ENCODE data around the gene ADGRG6. TPM values are rescaled to one million over a fixed set of nuclear protein-coding genes. Genes with fewer than 3 reads are reported as not detected.

The ADGRG6 gene
- 1 to 10 TPM; 1.6 TPM for total RNA-seq

DNA sequence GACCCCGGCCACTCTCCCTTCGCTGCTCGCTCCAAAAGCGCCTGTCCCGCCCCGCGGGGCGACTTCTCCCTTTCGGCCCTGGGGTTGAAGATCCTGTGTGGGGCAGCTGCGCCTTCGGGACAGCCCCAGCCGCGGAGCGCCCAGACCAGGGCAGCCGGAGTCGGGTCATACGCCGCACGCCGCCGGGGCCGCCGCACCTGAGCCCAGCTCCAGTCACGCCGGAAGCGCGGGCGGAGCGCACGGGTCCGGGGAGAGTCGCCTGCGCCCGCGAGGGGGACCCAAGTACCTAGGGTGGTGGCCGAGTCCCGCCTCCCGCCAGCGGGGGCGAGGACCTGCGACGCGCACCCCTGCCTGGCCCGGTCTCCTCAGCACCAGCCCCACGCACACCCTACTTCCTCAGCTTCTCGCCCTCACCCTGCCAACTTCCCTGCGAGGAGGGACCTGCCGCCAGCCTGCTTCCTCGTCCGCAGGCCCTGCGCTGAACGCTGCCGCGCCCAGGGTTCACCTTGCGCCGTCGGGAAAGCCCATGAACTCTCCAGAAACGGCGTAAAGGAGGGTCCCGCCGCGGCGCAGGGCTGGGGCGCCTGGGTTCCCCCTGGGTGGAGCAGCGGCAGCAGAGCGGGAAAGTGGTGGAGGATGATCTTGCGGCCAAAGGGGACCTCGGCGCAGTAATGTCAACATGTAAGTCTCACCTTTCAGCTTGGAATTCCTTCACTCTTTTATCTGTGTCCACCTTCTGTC lies at the start of gene ADGRG6:
Gene ADGRG6, plus strand, starts transcription at position 357 of the 741 bp plus-strand sequence. Its CDS starts 323 bp downstream, at position 680.
- no peaks in the 10 kb centered on the region for H3K9me3 Mint-ChIP-seq (ENCODE audit: insufficient read depth)
- peak within 1 kb of the TSS; percentile 79 for H3K4me3 Mint-ChIP-seq
- H3K27me3 Mint-ChIP-seq (ENCODE audit: low read depth) = peaks cover 32% of the 10 kb centered on the region
- ChIA-PET POLR2A (interaction anchor here (0.7 kb wide), 1 partner anchor 656 kb away, joined by 3 read pairs; no protein-coding TSS in a partner anchor), CTCF (interaction anchor here (0.6 to 1.1 kb wide), 5 partner anchors 22 to 95 kb away, joined by 3 to 4 read pairs (median 3); no protein-coding TSS in a partner anchor)
- no peaks in the 10 kb centered on the region for H3K36me3 Mint-ChIP-seq (ENCODE audit: low read depth)
- peaks cover 10% of the 10 kb centered on the region for H3K4me1 Mint-ChIP-seq (ENCODE audit: low read depth)
- H3K27ac Mint-ChIP-seq = peak within 1 kb of the TSS; percentile 54
- ATAC-seq (peak; percentile 94), DNase-seq (peak; percentile 59)

DNA sequence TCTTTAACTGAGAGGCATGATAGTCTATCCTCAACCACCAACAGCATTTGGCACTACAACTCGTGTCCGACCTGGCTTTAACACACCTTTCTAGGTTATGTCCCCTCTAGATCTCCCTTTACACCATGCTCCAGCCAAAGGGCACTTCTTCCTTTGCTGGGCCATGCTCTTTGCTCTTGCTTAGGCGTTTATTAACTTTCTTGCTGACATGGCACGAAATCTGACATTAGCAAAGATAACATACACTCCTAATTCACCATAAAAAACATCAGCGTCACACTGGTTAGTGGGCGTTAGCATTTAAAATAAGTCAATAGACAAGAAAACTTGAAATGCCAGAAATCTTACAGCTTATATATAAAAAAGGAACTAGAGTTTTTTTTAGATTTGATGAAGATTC lies 47.3 kb upstream of the ADGRG6 start:
- no peaks in the 10 kb centered on the region for H3K4me1 Mint-ChIP-seq (ENCODE audit: low read depth)
- no peaks in the 10 kb centered on the region for H3K9me3 Mint-ChIP-seq (ENCODE audit: insufficient read depth)
- POLR2A ChIA-PET = no interaction called here
- DNase-seq (no peak), ATAC-seq (no peak)
- H3K27ac Mint-ChIP-seq = no peak overlapping the region
- H3K36me3 Mint-ChIP-seq (ENCODE audit: low read depth) = no peaks in the 10 kb centered on the region
- H3K4me3 Mint-ChIP-seq = no peak overlapping the region
- no peaks in the 10 kb centered on the region for H3K27me3 Mint-ChIP-seq (ENCODE audit: low read depth)
- CTCF ChIA-PET = no interaction called here

DNA sequence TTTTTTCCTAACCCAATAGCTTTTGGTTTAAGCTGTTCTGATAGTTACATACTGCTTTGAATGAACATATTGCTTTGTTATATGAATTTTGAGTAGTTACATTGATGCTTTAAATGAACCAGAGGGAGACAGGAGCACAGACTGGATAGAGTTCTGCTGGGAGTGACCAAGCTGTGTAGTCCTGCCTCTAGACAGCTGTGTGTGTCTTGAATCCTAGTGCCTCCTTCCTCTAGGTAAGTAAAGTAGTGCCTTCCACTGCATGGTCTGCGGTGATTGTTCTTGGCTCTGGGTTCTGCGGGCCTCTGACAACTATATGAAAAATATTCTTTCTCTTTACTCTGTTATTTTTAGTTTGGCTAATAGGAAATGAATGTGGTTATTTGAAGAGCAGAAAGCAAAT lies 46.0 kb upstream of the ADGRG6 start:
- no peaks in the 10 kb centered on the region for H3K4me1 Mint-ChIP-seq (ENCODE audit: low read depth)
- ATAC-seq = no peak
- ChIA-PET CTCF (interaction anchor here (0.7 kb wide), 1 partner anchor 32 kb away, joined by 3 read pairs; no protein-coding TSS in a partner anchor), POLR2A (no interaction called here)
- H3K27me3 Mint-ChIP-seq (ENCODE audit: low read depth) = peaks cover 1% of the 10 kb centered on the region
- no peak overlapping the region for H3K4me3 Mint-ChIP-seq
- no peak for DNase-seq
- no peaks in the 10 kb centered on the region for H3K9me3 Mint-ChIP-seq (ENCODE audit: insufficient read depth)
- H3K36me3 Mint-ChIP-seq (ENCODE audit: low read depth) = no peaks in the 10 kb centered on the region
- H3K27ac Mint-ChIP-seq = no peak overlapping the region

DNA sequence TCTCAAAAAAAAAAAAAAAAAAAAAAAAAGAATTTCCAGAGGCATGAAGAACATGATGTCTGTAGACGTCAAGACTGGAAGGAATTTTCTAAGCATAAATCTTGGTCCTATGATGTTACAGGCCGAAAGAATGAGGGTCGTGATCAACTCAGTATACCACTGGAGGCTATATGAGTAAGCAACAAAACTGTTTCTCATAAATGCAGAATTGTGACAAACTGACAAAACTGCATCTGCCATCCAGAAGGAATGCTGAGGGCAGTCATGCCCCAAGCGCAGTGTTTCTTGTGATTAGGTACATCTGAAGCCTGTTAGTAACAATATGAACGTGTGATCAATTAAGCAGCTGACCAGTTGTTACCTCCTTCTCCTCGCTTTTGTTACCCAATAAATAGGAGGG lies 43.5 kb upstream of the ADGRG6 start:
- H3K4me3 Mint-ChIP-seq = no peak overlapping the region
- CTCF ChIA-PET = no interaction called here
- H3K36me3 Mint-ChIP-seq (ENCODE audit: low read depth) = no peaks in the 10 kb centered on the region
- DNase-seq = no peak
- POLR2A ChIA-PET = no interaction called here
- no peak for ATAC-seq
- peaks cover 5% of the 10 kb centered on the region for H3K27me3 Mint-ChIP-seq (ENCODE audit: low read depth)
- H3K9me3 Mint-ChIP-seq (ENCODE audit: insufficient read depth) = no peaks in the 10 kb centered on the region
- H3K4me1 Mint-ChIP-seq (ENCODE audit: low read depth) = no peaks in the 10 kb centered on the region
- H3K27ac Mint-ChIP-seq = no peak overlapping the region

DNA sequence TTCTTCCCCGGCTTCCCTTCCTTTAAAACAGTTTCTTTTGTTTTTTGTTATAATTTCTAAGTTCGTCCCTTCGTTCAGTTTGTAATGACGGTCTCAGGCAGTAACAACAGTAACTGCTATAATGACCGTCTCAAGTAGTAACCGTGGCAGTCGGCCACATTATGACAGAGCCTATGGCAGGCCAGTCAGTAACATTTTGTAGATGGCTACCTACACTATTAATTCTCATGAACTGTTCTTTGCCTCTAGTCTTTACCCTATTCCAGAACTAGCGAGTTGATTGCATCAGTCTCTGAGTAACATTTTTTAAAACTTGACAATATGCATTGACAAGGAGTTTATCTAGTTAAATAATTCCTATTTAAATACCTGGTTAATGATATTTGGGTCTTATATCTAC lies 43.0 kb upstream of the ADGRG6 start:
- POLR2A ChIA-PET = no interaction called here
- no peak for ATAC-seq

DNA sequence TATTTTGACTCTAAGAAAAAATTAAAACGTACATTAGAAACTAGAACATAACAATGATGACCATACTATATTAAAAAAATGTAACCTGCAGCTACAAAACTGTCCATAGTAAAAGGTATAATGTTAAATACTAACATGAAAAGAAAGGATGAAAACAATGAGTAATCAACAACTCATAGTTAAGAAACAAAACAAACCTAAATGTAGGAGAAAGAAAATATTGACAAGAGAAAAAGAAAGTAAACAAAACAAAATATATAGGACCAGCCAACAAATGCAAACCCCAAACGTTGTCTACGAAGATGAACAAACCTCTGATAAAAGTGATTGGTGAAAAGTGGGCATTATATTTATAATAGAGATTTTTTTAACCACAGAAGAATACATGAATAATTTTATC lies 41.1 kb upstream of the ADGRG6 start:
- H3K27ac Mint-ChIP-seq = no peak overlapping the region
- ChIA-PET CTCF (no interaction called here), POLR2A (no interaction called here)
- peaks cover 7% of the 10 kb centered on the region for H3K27me3 Mint-ChIP-seq (ENCODE audit: low read depth)
- no peaks in the 10 kb centered on the region for H3K9me3 Mint-ChIP-seq (ENCODE audit: insufficient read depth)
- H3K4me1 Mint-ChIP-seq (ENCODE audit: low read depth) = no peaks in the 10 kb centered on the region
- no peak for DNase-seq
- no peaks in the 10 kb centered on the region for H3K36me3 Mint-ChIP-seq (ENCODE audit: low read depth)
- ATAC-seq = no peak
- no peak overlapping the region for H3K4me3 Mint-ChIP-seq

More for the DNA sequence above, 43.0 kb upstream of the ADGRG6 start:
- H3K4me1 Mint-ChIP-seq (ENCODE audit: low read depth) = no peaks in the 10 kb centered on the region
- no peaks in the 10 kb centered on the region for H3K36me3 Mint-ChIP-seq (ENCODE audit: low read depth)
- no peak overlapping the region for H3K27ac Mint-ChIP-seq
- no peaks in the 10 kb centered on the region for H3K9me3 Mint-ChIP-seq (ENCODE audit: insufficient read depth)
- CTCF ChIA-PET = no interaction called here
- H3K27me3 Mint-ChIP-seq (ENCODE audit: low read depth) = peaks cover 5% of the 10 kb centered on the region
- H3K4me3 Mint-ChIP-seq = no peak overlapping the region
- DNase-seq = no peak

DNA sequence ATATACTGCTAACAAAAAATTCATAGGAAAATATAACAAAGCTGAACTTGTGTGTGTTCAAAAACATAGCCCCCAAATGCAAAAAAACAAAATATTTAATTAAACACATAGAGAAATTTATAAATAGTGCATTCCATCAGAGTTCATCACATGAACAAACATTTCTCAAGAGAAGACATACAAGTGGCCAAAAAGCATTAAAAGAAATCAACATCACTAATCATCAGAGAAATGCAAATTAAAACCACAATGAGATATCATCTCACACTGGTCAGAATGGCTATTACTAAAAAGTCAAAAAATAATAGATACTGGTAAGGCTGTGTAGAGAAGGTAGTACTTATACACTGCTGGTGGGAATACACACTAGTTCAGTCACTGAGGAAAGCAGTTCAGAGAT lies 39.6 kb upstream of the ADGRG6 start:
- Mint-ChIP-seq H3K27ac (no peak overlapping the region), H3K9me3 (ENCODE audit: insufficient read depth) (no peaks in the 10 kb centered on the region), H3K4me3 (no peak overlapping the region), H3K27me3 (ENCODE audit: low read depth) (peaks cover 9% of the 10 kb centered on the region), H3K4me1 (ENCODE audit: low read depth) (no peaks in the 10 kb centered on the region), H3K36me3 (ENCODE audit: low read depth) (no peaks in the 10 kb centered on the region)
- no peak for ATAC-seq
- DNase-seq = no peak
- CTCF ChIA-PET = no interaction called here
- POLR2A ChIA-PET = no interaction called here

DNA sequence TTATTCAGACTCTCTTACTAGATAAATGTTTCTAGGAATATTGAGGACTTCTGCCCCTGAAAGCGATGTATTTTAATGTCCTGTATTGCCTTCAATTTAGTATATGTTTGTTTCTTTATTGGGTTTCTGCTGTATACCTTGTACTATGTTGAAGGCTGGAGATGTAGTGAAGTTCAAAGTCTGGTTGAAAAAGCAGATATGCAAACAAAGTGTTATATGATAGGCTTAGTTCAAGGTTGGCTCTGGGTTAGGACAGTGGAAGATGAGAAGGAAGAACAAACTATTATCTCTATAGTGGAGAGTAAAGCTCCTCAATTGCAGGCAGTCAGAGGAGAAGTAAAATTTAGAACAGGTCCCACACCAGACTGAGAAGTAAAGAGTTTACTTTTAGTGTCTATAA lies 36.3 kb upstream of the ADGRG6 start:
- no peak overlapping the region for H3K4me3 Mint-ChIP-seq
- H3K4me1 Mint-ChIP-seq (ENCODE audit: low read depth) = no peaks in the 10 kb centered on the region
- POLR2A ChIA-PET = no interaction called here
- DNase-seq = no peak
- CTCF ChIA-PET = no interaction called here
- H3K27me3 Mint-ChIP-seq (ENCODE audit: low read depth) = peaks cover 9% of the 10 kb centered on the region
- no peaks in the 10 kb centered on the region for H3K9me3 Mint-ChIP-seq (ENCODE audit: insufficient read depth)
- no peak overlapping the region for H3K27ac Mint-ChIP-seq
- no peaks in the 10 kb centered on the region for H3K36me3 Mint-ChIP-seq (ENCODE audit: low read depth)
- no peak for ATAC-seq

DNA sequence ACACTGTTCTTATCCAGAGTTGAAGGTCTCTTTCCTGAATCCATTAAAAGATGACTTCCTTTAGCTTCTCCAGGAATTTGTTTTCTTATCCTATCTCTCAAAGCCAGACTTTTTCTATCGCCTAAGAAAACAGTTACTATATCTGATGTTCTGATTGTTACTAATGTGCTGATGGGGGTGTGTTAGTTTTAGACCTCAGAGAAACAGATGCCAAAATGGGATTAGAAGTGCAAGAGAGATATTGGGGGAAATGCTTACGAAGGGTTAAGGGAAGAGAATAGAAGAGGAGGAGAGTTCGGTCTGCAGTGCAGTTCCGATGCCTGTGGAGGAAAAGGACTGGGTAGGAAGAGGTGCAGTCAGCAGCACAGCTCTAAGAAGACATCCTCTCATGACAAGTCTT lies 35.7 kb upstream of the ADGRG6 start:
- DNase-seq (no peak), ATAC-seq (no peak)
- Mint-ChIP-seq H3K4me3 (no peak overlapping the region), H3K36me3 (ENCODE audit: low read depth) (no peaks in the 10 kb centered on the region), H3K4me1 (ENCODE audit: low read depth) (no peaks in the 10 kb centered on the region), H3K27ac (no peak overlapping the region), H3K27me3 (ENCODE audit: low read depth) (peaks cover 7% of the 10 kb centered on the region), H3K9me3 (ENCODE audit: insufficient read depth) (no peaks in the 10 kb centered on the region)
- ChIA-PET CTCF (no interaction called here), POLR2A (no interaction called here)

DNA sequence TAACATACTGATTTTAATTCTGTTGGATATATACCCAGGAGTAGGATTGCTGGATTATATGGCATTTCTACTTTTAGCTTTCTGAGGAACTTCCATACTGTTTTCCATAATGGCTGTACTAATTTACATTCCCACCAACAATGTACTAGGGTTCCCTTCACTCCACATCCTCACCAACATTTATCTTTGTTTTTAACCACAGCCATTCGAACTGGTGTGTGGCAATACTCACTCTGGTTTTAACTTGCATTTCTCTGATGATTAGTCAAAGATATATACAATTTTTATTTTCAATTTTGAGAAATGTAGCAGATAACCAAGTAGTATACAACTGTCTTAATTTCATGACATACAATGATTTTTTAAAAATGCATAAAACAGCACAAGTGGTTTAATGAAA lies 30.3 kb upstream of the ADGRG6 start:
- ATAC-seq (no peak), DNase-seq (no peak)
- no peaks in the 10 kb centered on the region for H3K27me3 Mint-ChIP-seq (ENCODE audit: low read depth)
- no peak overlapping the region for H3K27ac Mint-ChIP-seq
- ChIA-PET POLR2A (no interaction called here), CTCF (no interaction called here)
- H3K4me1 Mint-ChIP-seq (ENCODE audit: low read depth) = no peaks in the 10 kb centered on the region
- H3K36me3 Mint-ChIP-seq (ENCODE audit: low read depth) = no peaks in the 10 kb centered on the region
- H3K9me3 Mint-ChIP-seq (ENCODE audit: insufficient read depth) = no peaks in the 10 kb centered on the region
- H3K4me3 Mint-ChIP-seq = no peak overlapping the region

DNA sequence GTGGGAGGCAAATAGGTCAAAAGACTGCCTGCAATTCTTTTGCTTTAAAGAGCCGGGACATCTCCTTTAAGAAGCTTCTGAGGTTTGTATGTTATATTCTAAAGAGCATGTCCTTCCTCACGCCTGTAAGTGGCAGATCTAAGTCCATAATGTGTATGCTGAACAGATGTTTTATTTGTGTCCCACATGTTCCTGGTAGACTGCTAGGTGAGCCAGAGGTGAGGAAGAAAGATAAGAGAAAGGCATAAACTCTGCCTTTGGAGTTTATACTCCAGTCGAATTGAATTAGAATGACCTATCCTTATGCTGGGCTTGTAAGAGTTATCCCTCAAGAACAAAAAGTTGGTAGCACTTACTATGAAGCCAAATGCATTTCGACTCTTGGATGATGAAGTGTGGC lies 27.2 kb upstream of the ADGRG6 start:
- no peaks in the 10 kb centered on the region for H3K36me3 Mint-ChIP-seq (ENCODE audit: low read depth)
- H3K9me3 Mint-ChIP-seq (ENCODE audit: insufficient read depth) = no peaks in the 10 kb centered on the region
- ChIA-PET POLR2A (no interaction called here), CTCF (no interaction called here)
- no peaks in the 10 kb centered on the region for H3K27me3 Mint-ChIP-seq (ENCODE audit: low read depth)
- DNase-seq (no peak), ATAC-seq (no peak)
- H3K27ac Mint-ChIP-seq = no peak overlapping the region
- H3K4me3 Mint-ChIP-seq = no peak overlapping the region
- no peaks in the 10 kb centered on the region for H3K4me1 Mint-ChIP-seq (ENCODE audit: low read depth)

DNA sequence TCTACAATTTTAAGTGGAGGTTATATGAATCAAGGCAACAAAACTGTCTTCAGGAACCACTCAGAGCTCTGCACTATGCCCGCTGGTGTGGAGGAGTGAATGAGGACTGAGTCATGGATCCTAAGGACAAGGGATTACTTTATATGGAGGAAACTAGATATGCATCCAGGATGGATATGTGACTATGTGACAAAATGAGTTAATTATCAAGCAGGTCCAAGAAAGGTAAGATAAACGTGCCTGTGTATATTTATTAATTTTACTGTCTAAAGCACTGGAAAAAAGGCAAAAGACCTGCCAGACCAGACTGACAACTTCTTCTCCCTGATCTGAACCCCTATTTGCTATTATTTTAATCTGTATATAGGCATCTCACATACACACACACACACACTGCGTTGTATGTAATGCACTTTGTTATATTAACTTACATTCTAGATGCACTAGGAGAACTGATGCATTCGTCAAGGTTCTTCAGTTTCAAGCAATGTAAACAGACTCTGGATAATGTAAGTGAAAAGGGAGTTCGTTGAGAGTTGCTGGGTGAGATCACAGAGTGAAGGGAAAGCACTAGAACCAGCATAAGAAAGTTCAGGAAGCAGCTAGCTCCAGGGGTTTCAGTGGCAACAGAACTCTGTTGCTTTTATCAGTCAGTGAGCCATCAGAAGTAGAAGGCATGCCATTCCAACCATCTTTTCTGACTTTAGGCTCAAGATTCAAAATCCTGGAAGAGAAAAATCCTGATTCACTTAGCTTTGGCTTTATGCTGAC lies 26.4 kb upstream of the ADGRG6 start:
- no peak for ATAC-seq
- CTCF ChIA-PET = interaction anchor here (1.3 kb wide), 1 partner anchor 11 kb away, joined by 4 read pairs; no protein-coding TSS in a partner anchor
- Mint-ChIP-seq H3K27ac (no peak overlapping the region), H3K4me3 (no peak overlapping the region), H3K9me3 (ENCODE audit: insufficient read depth) (no peaks in the 10 kb centered on the region), H3K27me3 (ENCODE audit: low read depth) (no peaks in the 10 kb centered on the region), H3K4me1 (ENCODE audit: low read depth) (no peaks in the 10 kb centered on the region), H3K36me3 (ENCODE audit: low read depth) (no peaks in the 10 kb centered on the region)
- POLR2A ChIA-PET = no interaction called here
- DNase-seq = no peak
